H7 (cell line): ENCODE data around the gene SPOCK3. TPM values are rescaled to one million over a fixed set of nuclear protein-coding genes. Genes with fewer than 3 reads are reported as not detected.
"Not testable (repeated sequence)": the region's sequence is repeated elsewhere in the genome, so short reads cannot be mapped to it uniquely, and the experiment has no call there.

Experiments
- DNase-seq: peaks from one replicate; pipeline ENCODE4 v3.0.0; 2012
- H3K27me3 ChIP-seq: 2 replicates; pipeline ENCODE4 v1.6.0; 2011; ENCODE audit warnings: mild to moderate bottlenecking, low read length; ENCODE audit not compliant: control insufficient read depth, insufficient read depth
- H3K36me3 ChIP-seq: replicated peaks from 2 replicates; pipeline ENCODE4 v1.5.1; 2011; ENCODE audit warnings: low read length; ENCODE audit not compliant: control insufficient read depth, insufficient read depth
- H3K4me3 ChIP-seq: 2 replicates; pipeline ENCODE4 v1.5.1; 2011; ENCODE audit warnings: low read depth, mild to moderate bottlenecking, control low read depth, low read length, moderate library complexity; ENCODE audit not compliant: insufficient read depth
- total RNA-seq: library from RNA; depleted of rRNA; stranded (reverse); fragments of >200 nt; shearing (Covaris generic); gene quantifications from 2 replicates; pipeline ENCODE4 v1.2.3, GENCODE V29; 2014; rRNA removed

Gene SPOCK3
- 0.11 and 1.7 TPM in 2 replicates for total RNA-seq

GRCh38 chr4:167234316-167234881 lies at the start of gene SPOCK3:
TSS of gene SPOCK3 (minus strand) at chr4:167234494.
- peak; percentile 49 for DNase-seq
- H3K4me3 ChIP-seq = peak within 1 kb of the TSS; percentile 71
- peaks cover 34% of the 10 kb centered on the region for H3K27me3 ChIP-seq

GRCh38 chr4:167282171-167282864 lies 48.0 kb upstream of the SPOCK3 start:
- H3K36me3 ChIP-seq = no peaks in the 10 kb centered on the region
- no peaks in the 10 kb centered on the region for H3K27me3 ChIP-seq
- no peak for DNase-seq
- H3K4me3 ChIP-seq = no peak overlapping the region

More at GRCh38 chr4:167234316-167234881, at the start of gene SPOCK3:
- H3K36me3 ChIP-seq = no peaks in the 10 kb centered on the region

GRCh38 chr4:167281545-167281944 lies 47.3 kb upstream of the SPOCK3 start:
- not testable (repeated sequence) for DNase-seq, H3K36me3 ChIP-seq, H3K27me3 ChIP-seq
- peak overlapping the region; percentile 32 for H3K4me3 ChIP-seq

- no peaks in the 10 kb centered on the region for H3K36me3 ChIP-seq
- H3K4me3 ChIP-seq = no peak overlapping the region
- DNase-seq = no peak
- H3K27me3 ChIP-seq = no peaks in the 10 kb centered on the region
Observed at GRCh38 chr4:167274351-167274750, 40.1 kb upstream of the SPOCK3 start.

- no peak for DNase-seq
- Histone ChIP-seq H3K27me3 (no peaks in the 10 kb centered on the region), H3K4me3 (no peak overlapping the region), H3K36me3 (no peaks in the 10 kb centered on the region)
Observed at GRCh38 chr4:167265231-167265630, 30.9 kb upstream of the SPOCK3 start.

GRCh38 chr4:167248271-167248670 lies 14.0 kb upstream of the SPOCK3 start:
- Histone ChIP-seq H3K36me3 (no peaks in the 10 kb centered on the region), H3K4me3 (no peak overlapping the region), H3K27me3 (no peaks in the 10 kb centered on the region)
- no peak for DNase-seq

GRCh38 chr4:167239627-167240026 lies 5.3 kb upstream of the SPOCK3 start:
- H3K27me3 ChIP-seq = peaks cover 11% of the 10 kb centered on the region
- no peaks in the 10 kb centered on the region for H3K36me3 ChIP-seq
- H3K4me3 ChIP-seq = no peak overlapping the region
- DNase-seq = no peak

- no peak overlapping the region for H3K4me3 ChIP-seq
- H3K27me3 ChIP-seq = peaks cover 25% of the 10 kb centered on the region
- DNase-seq = no peak
- no peaks in the 10 kb centered on the region for H3K36me3 ChIP-seq
Observed at GRCh38 chr4:167238226-167238625, 3.9 kb upstream of the SPOCK3 start.

- H3K27me3 ChIP-seq = peaks cover 34% of the 10 kb centered on the region
Observed at GRCh38 chr4:167233685-167234315, 494 bp downstream of the SPOCK3 start.

GRCh38 chr4:167232805-167233684 lies 1.2 kb downstream of the SPOCK3 start:
- Histone ChIP-seq H3K27me3 (peaks cover 34% of the 10 kb centered on the region), H3K4me3 (peak overlapping the region; percentile 71), H3K36me3 (no peaks in the 10 kb centered on the region)
- DNase-seq = peak; percentile 16

More at GRCh38 chr4:167233685-167234315, 494 bp downstream of the SPOCK3 start:
- Histone ChIP-seq H3K4me3 (peak overlapping the region; percentile 71), H3K36me3 (no peaks in the 10 kb centered on the region)
- DNase-seq = peak; percentile 36

- Histone ChIP-seq H3K36me3 (no peaks in the 10 kb centered on the region), H3K27me3 (peaks cover 34% of the 10 kb centered on the region), H3K4me3 (no peak overlapping the region)
- no peak for DNase-seq
Observed at GRCh38 chr4:167230744-167231143, 3.5 kb downstream of the SPOCK3 start.

- Histone ChIP-seq H3K27me3 (no peaks in the 10 kb centered on the region), H3K36me3 (no peaks in the 10 kb centered on the region), H3K4me3 (no peak overlapping the region)
- no peak for DNase-seq
Observed at GRCh38 chr4:167222099-167222498, 12.2 kb downstream of the SPOCK3 start.

- no peak for DNase-seq
- no peaks in the 10 kb centered on the region for H3K36me3 ChIP-seq
- no peak overlapping the region for H3K4me3 ChIP-seq
- H3K27me3 ChIP-seq = no peaks in the 10 kb centered on the region
Observed at GRCh38 chr4:167221084-167221483, 13.2 kb downstream of the SPOCK3 start.

- Histone ChIP-seq H3K27me3 (no peaks in the 10 kb centered on the region), H3K36me3 (no peaks in the 10 kb centered on the region), H3K4me3 (no peak overlapping the region)
- no peak for DNase-seq
Observed at GRCh38 chr4:167218022-167218608, 16.2 kb downstream of the SPOCK3 start.
